Left forelimb (tissue), 1 donor: ENCODE data around the gene ERI3.

Experiments
- DNase-seq: peaks from one replicate; pipeline ENCODE4 v3.0.0-alpha.2; 2018; ENCODE audit warnings: low spot score

The ERI3 gene

DNA sequence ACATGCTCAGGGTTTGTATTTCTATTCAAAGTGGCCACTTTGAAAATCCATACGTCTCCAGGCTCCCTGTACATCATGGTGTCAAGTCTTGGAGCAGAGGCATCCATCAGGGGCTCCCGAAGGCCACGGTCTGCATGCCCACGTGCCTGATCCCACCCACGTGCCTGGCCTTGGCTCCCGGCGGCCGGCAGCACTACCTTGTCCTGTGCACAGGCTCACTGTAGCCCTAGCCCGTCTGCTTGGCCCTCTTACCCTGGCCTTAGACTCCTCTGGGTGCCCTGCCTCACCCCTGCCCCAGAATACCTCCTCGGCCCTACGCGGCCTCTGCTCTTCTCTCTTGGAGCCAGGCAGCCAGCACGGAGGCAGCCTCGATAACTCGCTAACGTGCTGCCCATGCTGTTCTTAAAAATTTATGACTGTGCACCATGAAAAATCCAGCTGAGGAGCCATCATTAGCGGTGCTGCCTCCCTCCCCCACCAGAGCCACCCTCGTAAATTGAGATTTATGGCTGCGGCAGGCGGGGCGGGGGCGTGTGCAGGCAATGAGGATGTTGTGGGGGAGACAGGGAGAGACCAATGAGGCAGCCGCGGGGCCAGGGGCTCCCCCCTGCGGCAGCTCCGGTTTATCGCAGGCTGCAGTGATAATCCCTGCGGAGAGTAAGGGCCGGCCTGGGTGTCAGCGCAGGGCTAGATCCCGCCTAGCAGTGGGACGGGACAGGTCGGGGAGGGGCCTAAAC is 117.2 kb downstream of the ERI3 start:
- DNase-seq, result no peak

GRCh38 chr1:44236490-44237272 is 118.4 kb downstream of the ERI3 start:
- no peak for DNase-seq

GRCh38 chr1:44235808-44236207 is 119.2 kb downstream of the ERI3 start:
- no peak for DNase-seq

GRCh38 chr1:44233593-44233992 is 121.5 kb downstream of the ERI3 start:
- no peak for DNase-seq

DNA sequence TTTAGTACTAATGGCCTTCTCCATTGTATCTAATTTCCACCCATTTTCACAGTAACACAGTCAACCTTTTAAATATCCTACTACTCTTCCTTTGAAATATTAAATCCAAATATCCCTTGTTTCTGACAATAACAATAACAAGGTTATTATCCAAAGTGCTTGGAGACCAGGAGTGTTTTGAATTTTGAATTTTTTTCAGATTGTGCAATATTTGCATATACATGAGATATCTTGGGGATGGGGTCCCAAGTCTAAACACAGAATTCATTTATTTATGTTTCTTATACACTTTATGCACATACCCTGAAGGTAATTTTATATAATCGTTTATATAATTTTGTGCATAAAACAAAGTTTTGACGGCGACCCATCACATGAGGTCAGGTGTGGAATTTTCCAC is 124.3 kb downstream of the ERI3 start:
- DNase-seq, result no peak

GRCh38 chr1:44229435-44230167 is 125.5 kb downstream of the ERI3 start:
- DNase-seq, result no peak

DNA sequence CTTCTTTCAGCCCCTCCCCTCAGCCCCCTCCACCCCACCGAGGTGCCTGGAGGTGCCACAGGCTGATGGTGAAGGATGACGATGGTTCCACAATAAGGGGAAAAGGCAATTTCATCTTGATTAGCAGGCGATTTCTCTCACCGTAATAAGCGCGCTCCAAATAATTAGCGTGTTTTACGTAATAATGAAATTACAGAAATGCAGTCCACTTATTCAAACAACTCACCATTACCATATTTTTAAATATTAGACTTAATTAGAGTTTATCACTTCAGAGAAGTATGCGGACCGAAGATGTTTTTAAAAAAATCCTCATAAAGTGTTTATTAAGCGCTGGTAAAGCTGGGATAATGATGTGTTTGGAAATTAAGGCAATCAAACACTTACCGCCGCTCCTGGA is 126.8 kb downstream of the ERI3 start:
- no peak for DNase-seq

- no peak for DNase-seq
Observed at GRCh38 chr1:44227211-44227610, 127.8 kb downstream of the ERI3 start.

DNA sequence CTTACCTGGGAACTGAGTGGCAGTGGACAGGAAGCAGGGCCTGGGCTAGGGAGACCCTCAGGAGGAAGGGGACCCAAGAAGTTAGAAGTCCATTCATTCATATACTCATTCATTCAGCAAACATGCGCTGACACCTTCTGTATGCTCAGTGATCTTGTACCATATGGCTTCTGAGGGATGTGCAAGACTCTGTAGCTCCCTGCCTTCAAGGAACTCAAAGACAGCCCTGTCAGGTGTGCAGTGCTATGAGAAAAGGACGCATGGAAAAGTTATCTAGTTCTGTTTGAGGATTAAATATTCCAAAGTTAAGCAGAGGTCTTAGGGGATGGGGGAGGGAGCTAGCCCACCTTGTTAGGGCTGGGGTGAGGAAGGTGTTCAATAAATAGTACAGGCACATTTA is 129.3 kb downstream of the ERI3 start:
- DNase-seq, result no peak

GRCh38 chr1:44223187-44223610 is 131.9 kb downstream of the ERI3 start:
- DNase-seq, result no peak

DNA sequence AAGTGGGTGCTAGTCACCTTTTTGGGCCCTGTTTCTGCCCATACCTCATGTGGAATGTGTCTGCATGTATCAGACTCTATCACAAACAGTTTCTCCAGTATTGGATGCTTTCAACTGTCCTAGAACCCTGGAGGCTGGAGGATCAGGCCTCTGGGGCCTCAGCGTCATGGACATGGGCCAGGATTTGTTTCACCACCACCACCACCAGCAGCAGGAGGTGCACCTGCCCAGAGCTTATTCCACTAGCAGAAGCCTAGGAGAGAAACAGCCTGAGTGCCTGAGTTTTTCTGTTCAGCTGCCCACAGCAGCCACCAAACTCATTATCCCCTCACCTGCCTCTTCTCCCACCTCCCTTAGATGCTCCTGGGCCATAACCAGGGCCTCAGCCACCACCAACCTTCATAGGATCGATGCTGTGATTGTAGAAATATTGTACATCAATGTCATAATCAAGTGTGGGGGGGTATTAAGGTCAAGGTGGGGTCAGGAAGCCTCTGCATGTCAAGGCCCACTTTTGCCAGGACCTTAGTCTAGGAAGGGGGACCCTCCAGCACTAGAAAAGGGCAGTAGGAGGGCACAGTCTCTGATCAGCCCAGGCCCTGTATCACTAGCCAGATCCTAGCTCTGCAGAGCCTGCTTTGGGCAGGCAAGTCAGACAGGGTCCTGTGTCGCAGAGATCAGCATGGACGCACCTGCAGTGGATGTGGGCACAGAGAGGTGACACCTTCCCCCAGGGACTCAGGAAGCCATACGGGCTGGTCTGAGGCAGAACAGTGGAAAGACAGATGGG is 132.5 kb downstream of the ERI3 start:
- no peak for DNase-seq

- no peak for DNase-seq
Observed at GRCh38 chr1:44221769-44222168, 133.3 kb downstream of the ERI3 start.

DNA sequence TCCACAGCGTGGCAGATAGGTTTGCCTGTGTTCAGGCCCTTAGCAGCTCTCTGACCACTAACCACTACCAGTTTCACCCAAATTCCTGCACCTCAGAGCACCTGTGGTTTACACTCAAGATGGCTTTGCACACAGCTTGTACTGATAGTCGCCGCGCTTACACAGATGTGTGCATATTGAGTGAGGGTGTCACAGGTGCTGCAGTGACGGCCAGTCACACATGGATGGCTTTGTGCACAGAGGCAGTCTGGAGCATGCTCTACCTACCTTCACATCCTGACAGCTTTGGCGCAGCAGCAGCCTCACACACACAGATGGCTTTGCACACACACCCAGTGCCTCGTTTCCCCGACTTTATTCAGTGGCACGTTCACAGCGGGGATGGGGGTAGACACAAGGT is 134.3 kb downstream of the ERI3 start:
- no peak for DNase-seq

- DNase-seq, result no peak
Observed at GRCh38 chr1:44220001-44220751, 134.9 kb downstream of the ERI3 start.

GRCh38 chr1:44219301-44219626 is 135.8 kb downstream of the ERI3 start:
- DNase-seq, result no peak

- no peak for DNase-seq
Observed at GRCh38 chr1:44218503-44219300, 136.4 kb downstream of the ERI3 start.

DNA sequence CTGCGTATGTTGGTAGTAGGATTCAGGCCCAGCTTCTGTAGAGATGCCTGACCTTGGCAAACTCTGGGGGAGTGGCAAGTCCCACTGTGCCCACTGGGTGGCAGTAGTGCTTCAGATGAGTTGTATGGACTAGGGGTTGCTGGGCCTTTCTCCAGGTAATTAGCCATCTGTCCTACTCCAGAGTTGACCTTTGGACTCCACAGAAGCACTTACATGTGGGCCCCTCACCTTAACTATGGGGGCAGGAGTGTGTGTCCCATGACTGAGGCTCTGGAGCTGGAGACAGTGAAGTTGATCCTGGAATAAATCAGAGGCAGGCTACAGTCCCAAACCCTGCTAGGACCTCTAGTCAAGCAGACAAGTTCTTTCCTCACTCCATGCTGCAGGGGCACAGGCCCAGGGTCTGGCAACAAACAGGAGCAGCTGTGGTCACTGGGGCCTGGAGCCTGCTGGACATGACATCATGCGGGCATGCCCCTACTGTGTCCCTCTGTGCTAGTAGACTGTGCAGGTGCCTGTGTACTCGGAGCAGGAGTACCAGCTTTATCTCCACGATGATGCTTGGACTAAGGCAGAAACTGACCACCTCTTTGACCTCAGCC is 137.1 kb downstream of the ERI3 start:
- DNase-seq, result peak; percentile 75

DNA sequence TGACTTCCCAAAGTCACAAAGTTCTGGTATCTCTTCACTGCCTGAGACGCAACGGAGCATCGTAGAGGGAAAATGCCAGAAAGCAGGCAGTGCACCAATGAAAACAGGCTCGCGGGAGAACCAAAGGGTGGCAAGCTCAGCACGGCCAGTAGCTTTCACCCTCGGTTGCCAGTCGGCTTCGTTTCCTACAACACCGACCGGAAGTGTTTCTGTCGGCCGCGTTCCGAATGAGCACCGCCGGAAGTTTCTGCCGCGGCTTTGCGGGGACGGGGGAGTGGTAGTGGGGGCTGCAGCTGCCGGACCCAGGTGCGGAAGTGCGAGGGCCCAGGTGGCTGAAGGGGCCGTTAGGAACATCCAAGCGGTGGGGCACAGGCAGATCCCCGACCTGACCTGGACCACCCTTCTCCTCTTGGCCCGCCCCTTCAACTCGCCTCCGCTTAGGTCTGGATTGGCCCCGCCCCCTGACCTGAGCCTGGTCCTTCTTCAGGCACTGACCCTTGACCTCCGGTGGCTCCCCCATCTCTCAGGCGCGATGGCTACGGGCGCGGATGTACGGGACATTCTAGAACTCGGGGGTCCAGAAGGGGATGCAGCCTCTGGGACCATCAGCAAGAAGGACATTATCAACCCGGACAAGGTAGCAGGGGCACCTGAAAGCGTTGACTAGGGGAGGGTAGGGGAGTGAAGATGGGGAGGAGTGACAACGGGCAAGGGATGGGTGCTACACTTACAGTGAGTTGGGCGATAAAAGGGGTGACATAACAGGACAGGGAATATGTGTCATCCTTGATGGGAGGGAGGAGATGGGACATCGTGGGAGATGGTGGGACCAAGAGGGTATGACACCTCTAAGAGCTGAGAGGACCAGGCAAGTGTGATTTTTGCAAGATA is 141.6 kb downstream of the ERI3 start, which contains the start of gene DMAP1:
TSS of gene DMAP1 (plus strand) at position 250 of the 891 bp plus-strand sequence. CDS start at position 533, 283 bp downstream.
- peak; percentile 92 for DNase-seq
